Dermis blood vessel endothelial cell (primary cell): ENCODE data around the gene FSHB. TPM values are rescaled to one million over a fixed set of nuclear protein-coding genes. Genes with fewer than 3 reads are reported as not detected.

Experiments
- DNase-seq: peaks from one replicate; pipeline ENCODE4 v3.0.0; 2010
- total RNA-seq: library from RNA; depleted of rRNA; stranded (reverse); fragments of >200 nt; gene quantifications from 2 replicates; pipeline ENCODE4 v1.2.3, GENCODE V29; 2014

Gene FSHB
- total RNA-seq, 1 donor from 2014 or later, result not detected

DNA sequence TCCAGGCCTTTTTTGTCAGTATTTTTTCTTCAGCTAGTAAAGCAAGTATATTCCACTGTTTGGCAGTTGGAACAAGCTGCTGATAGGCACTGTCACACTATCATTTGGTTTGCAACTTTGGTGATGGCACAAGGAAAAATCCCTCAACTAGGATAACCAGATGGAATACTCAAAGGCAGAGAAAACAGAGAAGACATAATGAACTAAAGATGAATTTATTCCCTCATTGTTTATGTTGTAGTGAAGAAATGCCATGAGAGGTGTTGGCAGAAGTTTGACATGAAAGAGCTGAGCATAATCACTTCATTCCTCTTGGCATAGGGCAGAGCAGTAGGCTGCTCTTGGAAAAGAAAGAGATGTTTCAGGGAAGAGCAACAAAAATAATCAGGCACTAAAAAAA is 39.9 kb downstream of the FSHB start:
- DNase-seq, result no peak

DNA sequence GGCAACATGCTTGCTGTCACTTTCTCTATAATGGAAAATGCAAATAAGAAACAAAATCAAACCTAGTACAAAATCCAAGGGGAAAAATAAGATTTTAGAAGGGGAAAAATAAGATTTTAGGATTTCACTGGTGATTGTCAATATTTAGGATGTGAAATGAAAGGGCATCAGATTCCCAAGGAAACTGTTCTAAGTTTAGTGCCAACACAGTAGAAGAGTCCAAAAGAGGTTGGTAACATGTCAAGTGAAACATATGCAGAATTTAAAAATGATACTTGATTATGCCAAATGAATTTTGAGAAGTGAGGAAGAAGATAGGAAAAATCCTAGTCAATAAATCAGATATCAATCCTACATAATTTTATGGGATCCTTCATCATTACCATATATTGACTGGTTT is 46.4 kb downstream of the FSHB start:
- no peak for DNase-seq

DNA sequence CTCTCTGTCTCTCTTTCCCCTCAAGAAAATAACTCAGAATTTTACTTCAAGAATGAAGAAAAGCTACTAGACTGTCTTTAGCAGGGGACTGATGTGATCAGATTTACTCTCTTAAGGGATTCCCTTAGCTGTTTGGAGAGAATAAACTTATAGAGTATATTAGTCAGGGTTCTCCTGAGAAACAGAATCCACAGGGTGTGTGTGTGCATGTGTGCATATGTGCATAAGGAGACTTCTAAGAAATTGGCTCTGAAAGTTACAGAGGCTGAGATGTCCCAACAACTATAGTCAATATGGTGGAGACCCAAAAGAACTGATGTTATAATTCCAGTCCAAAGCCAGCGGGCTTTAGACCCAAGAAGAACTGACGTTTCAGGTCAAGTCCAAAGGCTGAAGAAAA is 49.0 kb downstream of the FSHB start:
- no peak for DNase-seq

DNA sequence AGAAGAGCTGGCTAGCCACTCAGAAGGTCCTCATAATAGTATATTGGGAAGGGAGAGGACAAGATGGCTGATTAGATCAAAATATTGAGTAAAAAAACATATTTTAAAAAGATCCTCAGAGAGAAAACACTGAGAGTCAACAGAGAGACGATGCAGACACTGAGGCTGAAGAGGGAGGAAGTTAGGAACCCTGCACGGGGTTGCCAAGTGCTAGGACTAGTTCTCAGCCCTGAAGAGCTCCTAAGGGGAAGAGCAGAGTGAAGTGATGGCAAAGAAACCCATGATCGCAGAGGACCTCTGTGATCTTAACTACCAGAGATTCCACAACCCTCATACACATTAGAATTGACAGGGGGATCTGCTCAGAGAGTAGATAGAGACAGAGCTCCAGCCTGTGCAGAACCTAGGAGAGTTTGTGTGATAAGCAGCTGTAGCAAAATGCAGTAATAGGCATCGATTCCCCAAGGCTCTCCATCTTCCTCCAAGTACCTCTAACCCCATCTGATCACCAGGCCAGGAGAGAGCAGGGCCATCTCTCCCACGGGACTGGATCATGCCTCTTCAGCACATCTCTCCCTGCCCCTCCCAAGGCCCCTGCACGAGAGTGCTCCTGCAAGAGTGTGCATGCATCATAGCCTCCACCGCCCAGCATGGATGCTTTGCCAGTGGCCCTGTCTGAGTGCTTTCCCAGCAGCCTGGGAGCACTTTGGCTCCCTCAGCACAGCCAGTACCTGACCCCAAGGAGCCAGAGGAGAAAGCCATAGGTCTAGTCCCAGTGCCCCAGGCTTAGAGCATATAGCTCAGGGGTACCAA is 50.9 kb downstream of the FSHB start:
- DNase-seq, result no peak

DNA sequence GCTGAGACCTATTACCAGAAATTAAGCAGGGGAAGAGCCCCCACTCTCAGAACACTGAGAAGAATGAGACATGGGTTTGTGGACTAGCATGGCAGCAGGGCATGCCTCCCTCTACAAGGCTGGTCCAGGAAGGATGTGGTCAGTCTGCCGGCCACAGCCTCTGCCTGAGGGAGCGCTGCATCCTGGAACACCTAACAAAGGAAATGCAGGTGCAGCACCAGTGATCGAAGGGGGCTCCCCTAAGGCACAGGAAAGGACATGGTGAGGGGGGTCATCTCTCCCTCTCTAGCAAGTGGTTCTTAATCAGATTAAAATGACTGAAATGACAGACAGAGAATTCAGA is 51.4 kb downstream of the FSHB start:
- no peak for DNase-seq

Other genes with a start within 250 kb of the FSHB start
- not detected in 2 replicates for gene KCNA4, start 214.0 kb upstream of the FSHB start, total RNA-seq
- gene ARL14EP, start 92.1 kb downstream of the FSHB start, total RNA-seq, result 22.0 and 27.6 TPM in 2 replicates